ENCODE data around the gene FES. TPM values are rescaled to one million over a fixed set of nuclear protein-coding genes. Genes with fewer than 3 reads are reported as not detected.
A peak's percentile ranks its signal among the peaks of the same experiment; 100 is the strongest.

Gene FES
- total and polyA plus RNA-seq, 8 donors, result 20.8 to 65.2 (median 28.1) TPM

- Histone ChIP-seq H3K36me3 (peaks cover 0 to 34% of the 10 kb centered on the region in 2 donors), H3K4me1 (peaks cover 8 to 20% of the 10 kb centered on the region in 2 donors), H3K9me3 (no peaks in the 10 kb centered on the region), H3K27ac (peak within 1 kb of the TSS; percentile 93 to 95), H3K27me3 (no peaks in the 10 kb centered on the region), H3K4me3 (peak within 1 kb of the TSS; percentile 80 to 82)
- DNase-seq (peak; percentile 45 to 95 (median 62)), ATAC-seq (peak; percentile 70)
- no peak for TF ChIP-seq CTCF (IDR thresholded peaks at IDR 0.05)
- intact Hi-C loops (cut with DNase I), result no loop called here
Observed at GRCh38 chr15:90902840-90903732, 18.8 kb downstream of the FES start, which contains the start of gene MAN2A2. Gene MAN2A2, plus strand, starts transcription at chr15:90903302. Its CDS starts 906 bp downstream, at chr15:90904208.

- H3K9me3 ChIP-seq, result no peaks in the 10 kb centered on the region
- ATAC-seq, result peak; percentile 38
- H3K27ac ChIP-seq, result peak overlapping the region; percentile 92 to 95
- peak in 1 of 4 donors; percentile 16 for DNase-seq
- peaks cover 0 to 43% of the 10 kb centered on the region in 2 donors for H3K36me3 ChIP-seq
- no peaks in the 10 kb centered on the region for H3K27me3 ChIP-seq
- TF ChIP-seq CTCF (IDR thresholded peaks at IDR 0.05), result no peak
- intact Hi-C loops (cut with DNase I), result no loop called here
- H3K4me3 ChIP-seq, result peak overlapping the region; percentile 80 to 82
- H3K4me1 ChIP-seq, result peaks cover 8 to 20% of the 10 kb centered on the region in 2 donors
Observed at GRCh38 chr15:90903733-90904536, 19.6 kb downstream of the FES start.

- DNase-seq, result no peak
- H3K4me1 ChIP-seq, result peaks cover 8 to 20% of the 10 kb centered on the region in 2 donors
- no peak overlapping the region for H3K4me3 ChIP-seq
- no peak for TF ChIP-seq CTCF (IDR thresholded peaks at IDR 0.05)
- H3K27me3 ChIP-seq, result no peaks in the 10 kb centered on the region
- no peak for ATAC-seq
- peaks cover 0 to 51% of the 10 kb centered on the region in 2 donors for H3K36me3 ChIP-seq
- H3K27ac ChIP-seq, result no peak overlapping the region
- no peaks in the 10 kb centered on the region for H3K9me3 ChIP-seq
- intact Hi-C loops (cut with DNase I), result no loop called here
Observed at GRCh38 chr15:90904746-90905145, 20.4 kb downstream of the FES start.

- Histone ChIP-seq H3K4me3 (no peak overlapping the region), H3K36me3 (peaks cover 0 to 59% of the 10 kb centered on the region in 2 donors)
- ATAC-seq, result no peak
Observed at GRCh38 chr15:90905306-90906180, 21.2 kb downstream of the FES start.

More at GRCh38 chr15:90905306-90906180, 21.2 kb downstream of the FES start:
- intact Hi-C loops (cut with DNase I), result no loop called here
- DNase-seq, result no peak
- H3K27me3 ChIP-seq, result no peaks in the 10 kb centered on the region
- H3K27ac ChIP-seq, result no peak overlapping the region
- no peaks in the 10 kb centered on the region for H3K9me3 ChIP-seq
- H3K4me1 ChIP-seq, result peaks cover 8 to 20% of the 10 kb centered on the region in 2 donors
- no peak for TF ChIP-seq CTCF (IDR thresholded peaks at IDR 0.05)
